Osteocyte (in vitro differentiated cells): Measurements from ENCODE around the gene TMEM181. TPM values are rescaled to one million over a fixed set of nuclear protein-coding genes. Genes with fewer than 3 reads are reported as not detected.

Source experiments
- DNase-seq: peaks from one replicate; pipeline ENCODE4 v3.0.0; 2021; ENCODE audit warnings: mixed read lengths; ENCODE audit not compliant: unreplicated experiment; ENCODE audit errors: extremely low spot score
- H3K27ac Mint-ChIP-seq: one replicate; pipeline ENCODE4 v1.8.0; 2021; ENCODE audit warnings: mild to moderate bottlenecking, mixed read lengths; ENCODE audit not compliant: unreplicated experiment
- H3K27me3 Mint-ChIP-seq: one replicate; pipeline ENCODE4 v1.8.0; 2021; ENCODE audit warnings: mixed read lengths; ENCODE audit not compliant: unreplicated experiment
- H3K36me3 Mint-ChIP-seq: one replicate; pipeline ENCODE4 v1.8.0; 2021; ENCODE audit warnings: mixed read lengths; ENCODE audit not compliant: unreplicated experiment
- H3K4me1 Mint-ChIP-seq: one replicate; pipeline ENCODE4 v1.8.0; 2021; ENCODE audit warnings: mixed read lengths; ENCODE audit not compliant: unreplicated experiment
- H3K4me3 Mint-ChIP-seq: one replicate; pipeline ENCODE4 v1.8.0; 2021; ENCODE audit warnings: mild to moderate bottlenecking, moderate library complexity, mixed read lengths; ENCODE audit not compliant: unreplicated experiment
- H3K9me3 Mint-ChIP-seq: one replicate; pipeline ENCODE4 v1.8.0; 2021; ENCODE audit warnings: mixed read lengths; ENCODE audit not compliant: unreplicated experiment
- total RNA-seq: library from RNA; stranded (reverse); gene quantifications from 2 replicates; pipeline ENCODE4 v1.2.1, GENCODE V29; 2021
- TF ChIP-seq, protein P1 (sequence below): fragments of 200-600 bp; sonication (generic); IDR thresholded peaks from 2 replicates; pipeline ENCODE4 v1.5.0; 2021; ENCODE audit warnings: antibody characterized with exemption, mild to moderate bottlenecking, moderate library complexity

TMEM181 gene
- total RNA-seq, 1 donor from 2014 or later: 33.5 TPM

- TF ChIP-seq, protein P1, sequence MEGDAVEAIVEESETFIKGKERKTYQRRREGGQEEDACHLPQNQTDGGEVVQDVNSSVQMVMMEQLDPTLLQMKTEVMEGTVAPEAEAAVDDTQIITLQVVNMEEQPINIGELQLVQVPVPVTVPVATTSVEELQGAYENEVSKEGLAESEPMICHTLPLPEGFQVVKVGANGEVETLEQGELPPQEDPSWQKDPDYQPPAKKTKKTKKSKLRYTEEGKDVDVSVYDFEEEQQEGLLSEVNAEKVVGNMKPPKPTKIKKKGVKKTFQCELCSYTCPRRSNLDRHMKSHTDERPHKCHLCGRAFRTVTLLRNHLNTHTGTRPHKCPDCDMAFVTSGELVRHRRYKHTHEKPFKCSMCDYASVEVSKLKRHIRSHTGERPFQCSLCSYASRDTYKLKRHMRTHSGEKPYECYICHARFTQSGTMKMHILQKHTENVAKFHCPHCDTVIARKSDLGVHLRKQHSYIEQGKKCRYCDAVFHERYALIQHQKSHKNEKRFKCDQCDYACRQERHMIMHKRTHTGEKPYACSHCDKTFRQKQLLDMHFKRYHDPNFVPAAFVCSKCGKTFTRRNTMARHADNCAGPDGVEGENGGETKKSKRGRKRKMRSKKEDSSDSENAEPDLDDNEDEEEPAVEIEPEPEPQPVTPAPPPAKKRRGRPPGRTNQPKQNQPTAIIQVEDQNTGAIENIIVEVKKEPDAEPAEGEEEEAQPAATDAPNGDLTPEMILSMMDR: no peak
- Mint-ChIP-seq H3K4me1 (peaks cover 14% of the 10 kb centered on the region), H3K27ac (no peak overlapping the region), H3K27me3 (no peaks in the 10 kb centered on the region), H3K4me3 (no peak overlapping the region), H3K36me3 (peaks cover 14% of the 10 kb centered on the region), H3K9me3 (no peaks in the 10 kb centered on the region)
- no peak for DNase-seq
Measured at GRCh38 chr6:158516098-158516497, 43.8 kb upstream of the TMEM181 start.

DNA sequence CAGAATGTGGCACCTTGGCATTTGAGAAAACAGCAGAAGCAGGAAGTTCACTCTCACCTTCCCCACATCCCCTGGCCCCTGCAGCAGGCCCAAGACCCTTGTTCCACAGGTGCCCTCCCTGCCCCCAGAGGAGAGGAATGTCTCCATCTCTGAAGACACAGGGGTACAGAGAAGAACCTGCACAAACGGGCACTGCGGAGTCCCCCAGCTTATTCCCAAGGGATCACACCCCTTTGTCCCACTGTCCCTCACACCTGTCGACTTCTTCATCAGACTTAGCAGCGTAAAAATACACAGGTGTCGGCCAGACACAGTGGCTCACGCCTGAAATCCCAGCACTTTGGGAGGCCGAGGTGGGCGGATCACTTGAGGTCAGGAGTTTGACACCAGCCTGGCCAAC, 42.9 kb upstream of the TMEM181 start:
- no peaks in the 10 kb centered on the region for H3K27me3 Mint-ChIP-seq

DNA sequence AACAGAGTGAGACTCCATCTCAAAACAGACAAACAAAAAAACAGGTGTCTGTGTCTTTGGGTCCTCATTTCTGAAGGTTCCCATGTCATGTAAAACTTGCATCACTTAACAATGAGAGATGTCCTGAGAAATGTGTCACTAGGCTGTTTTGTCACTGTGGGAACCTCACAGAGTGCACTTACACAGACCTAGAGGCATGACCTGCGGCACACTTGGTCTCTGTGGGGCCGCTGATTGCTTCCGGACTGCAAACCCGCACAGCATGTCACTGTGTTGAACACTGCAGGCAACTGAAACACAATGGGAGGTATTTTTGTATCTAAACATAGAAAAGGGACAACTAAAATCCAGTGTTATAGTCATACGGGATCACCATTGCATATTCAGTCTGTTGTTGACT, 42.3 kb upstream of the TMEM181 start:
- TF ChIP-seq, protein P1: no peak
- Mint-ChIP-seq H3K4me3 (peak overlapping the region; percentile 72), H3K36me3 (peaks cover 10% of the 10 kb centered on the region), H3K27ac (no peak overlapping the region), H3K9me3 (no peaks in the 10 kb centered on the region), H3K4me1 (peaks cover 14% of the 10 kb centered on the region), H3K27me3 (no peaks in the 10 kb centered on the region)
- no peak for DNase-seq

More for the DNA sequence above, 42.9 kb upstream of the TMEM181 start:
- Mint-ChIP-seq H3K9me3 (no peaks in the 10 kb centered on the region), H3K27ac (no peak overlapping the region), H3K4me1 (peaks cover 14% of the 10 kb centered on the region), H3K4me3 (no peak overlapping the region), H3K36me3 (peaks cover 10% of the 10 kb centered on the region)
- no peak for DNase-seq
- TF ChIP-seq, protein P1: no peak

DNA sequence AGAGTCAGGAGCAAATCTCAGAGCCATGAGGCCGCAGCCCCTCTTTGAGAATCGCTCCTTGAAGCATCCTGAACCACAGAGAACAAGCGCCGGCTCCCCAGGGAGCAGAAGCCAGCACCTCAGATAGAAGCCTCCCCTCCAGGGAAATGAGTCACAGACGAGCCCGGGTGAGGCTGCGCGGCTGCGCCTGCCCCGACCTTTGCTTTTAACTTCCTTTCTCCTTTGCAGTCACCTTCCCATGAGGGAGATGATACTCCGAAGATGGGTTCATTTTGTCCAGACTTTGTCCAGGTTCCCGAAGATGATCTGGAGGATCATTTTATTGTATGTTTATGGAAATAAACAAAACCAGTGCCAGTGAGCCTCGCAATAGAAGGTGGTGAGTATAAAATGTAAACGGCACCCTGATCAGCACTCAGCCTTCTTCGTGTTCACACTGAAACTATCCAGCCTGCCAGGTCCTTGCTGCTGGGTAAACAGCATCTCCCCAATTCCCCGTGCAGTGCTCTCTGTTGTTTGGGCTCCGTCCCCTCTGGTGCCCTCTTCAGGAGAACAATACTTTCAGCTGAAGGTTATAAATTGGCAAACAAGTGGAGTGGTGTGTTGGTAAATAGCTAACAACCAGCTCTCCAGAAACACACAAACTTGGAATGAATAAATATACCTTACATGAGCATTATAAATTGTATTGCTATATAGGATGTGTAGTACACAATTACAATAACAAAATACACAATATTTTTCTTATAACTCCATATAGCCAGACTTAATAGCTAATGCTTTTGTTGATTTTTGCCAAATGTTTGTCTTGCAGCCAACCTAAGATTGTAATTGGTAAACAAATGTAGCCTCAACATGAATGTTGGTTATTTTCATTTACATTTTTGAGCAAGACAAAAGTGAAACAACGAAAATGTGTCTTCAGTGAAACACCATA, 41.4 kb upstream of the TMEM181 start:
- peaks cover 14% of the 10 kb centered on the region for H3K4me1 Mint-ChIP-seq
- no peak for DNase-seq
- no peak overlapping the region for H3K27ac Mint-ChIP-seq
- H3K9me3 Mint-ChIP-seq: no peaks in the 10 kb centered on the region
- H3K4me3 Mint-ChIP-seq: peak overlapping the region; percentile 72
- H3K36me3 Mint-ChIP-seq: peaks cover 10% of the 10 kb centered on the region
- TF ChIP-seq, protein P1: peak; percentile 71
- H3K27me3 Mint-ChIP-seq: no peaks in the 10 kb centered on the region

- no peak overlapping the region for H3K27ac Mint-ChIP-seq
- TF ChIP-seq, protein P1: no peak
- no peak overlapping the region for H3K4me3 Mint-ChIP-seq
- H3K36me3 Mint-ChIP-seq: peaks cover 4% of the 10 kb centered on the region
- H3K4me1 Mint-ChIP-seq: peaks cover 14% of the 10 kb centered on the region
- no peaks in the 10 kb centered on the region for H3K9me3 Mint-ChIP-seq
- H3K27me3 Mint-ChIP-seq: no peaks in the 10 kb centered on the region
- no peak for DNase-seq
Measured at GRCh38 chr6:158519300-158519699, 40.6 kb upstream of the TMEM181 start.
